Activated CD8-positive, alpha-beta T cell treated with anti-CD3 and anti-CD28 coated beads for 36 hours (primary cell): ENCODE measurements around the gene NAXD. TPM values are rescaled to one million over a fixed set of nuclear protein-coding genes. Genes with fewer than 3 reads are reported as not detected.

Source experiments
- ATAC-seq: fragments of 200-7000 bp; cut with Tn5 transposase; one replicate; pipeline ENCODE4 v1.10.0; 2021; ENCODE audit warnings: mild to moderate bottlenecking, moderate library complexity
- CTCF ChIA-PET: fragments of 350-600 bp; sonication (Branson Sonifier 250); formaldehyde crosslinking; loops from one replicate; lab custom pipeline; 2021; ENCODE audit warnings: antibody characterized with exemption; lab: Charles Lee
- POLR2A ChIA-PET: fragments of 350-600 bp; sonication (Branson Sonifier 250); formaldehyde crosslinking; loops from one replicate; lab custom pipeline; 2021; ENCODE audit warnings: antibody characterized with exemption; lab: Charles Lee
- DNase-seq: peaks from one replicate; pipeline ENCODE4 v3.0.0-alpha.2; 2020
- H3K27ac Mint-ChIP-seq: one replicate; pipeline ENCODE4 v1.8.0; 2021; ENCODE audit warnings: mild to moderate bottlenecking, mixed read lengths
- H3K27me3 Mint-ChIP-seq: one replicate; pipeline ENCODE4 v1.8.0; 2021; ENCODE audit warnings: mixed read lengths
- H3K36me3 Mint-ChIP-seq: one replicate; pipeline ENCODE4 v1.8.0; 2021; ENCODE audit warnings: low read depth, mixed read lengths
- H3K4me1 Mint-ChIP-seq: one replicate; pipeline ENCODE4 v1.8.0; 2021; ENCODE audit warnings: low read depth, mixed read lengths
- H3K4me3 Mint-ChIP-seq: one replicate; pipeline ENCODE4 v1.8.0; 2021; ENCODE audit warnings: mild to moderate bottlenecking, moderate library complexity, mixed read lengths
- H3K9me3 Mint-ChIP-seq: one replicate; pipeline ENCODE4 v1.8.0; 2021; ENCODE audit warnings: mixed read lengths
- intact Hi-C: fragments of 100-400 bp; cut with micrococcal nuclease; formaldehyde crosslinking; loops from one replicate; pipeline ENCODE4 v1.10.0; 2022
- total RNA-seq, 2 experiments: library from RNA; stranded (reverse); gene quantifications; one replicate each; pipeline ENCODE4 v1.2.3, GENCODE V29; 2021
- TF ChIP-seq, protein P1 (sequence below): fragments of 200-600 bp; IDR thresholded peaks from one replicate; pipeline ENCODE4 v1.8.0; 2022; ENCODE audit warnings: antibody characterized with exemption, mild to moderate bottlenecking

Gene NAXD
- total RNA-seq, 2 experiments from 2014 or later, result 22.7 to 24.8 TPM

DNA sequence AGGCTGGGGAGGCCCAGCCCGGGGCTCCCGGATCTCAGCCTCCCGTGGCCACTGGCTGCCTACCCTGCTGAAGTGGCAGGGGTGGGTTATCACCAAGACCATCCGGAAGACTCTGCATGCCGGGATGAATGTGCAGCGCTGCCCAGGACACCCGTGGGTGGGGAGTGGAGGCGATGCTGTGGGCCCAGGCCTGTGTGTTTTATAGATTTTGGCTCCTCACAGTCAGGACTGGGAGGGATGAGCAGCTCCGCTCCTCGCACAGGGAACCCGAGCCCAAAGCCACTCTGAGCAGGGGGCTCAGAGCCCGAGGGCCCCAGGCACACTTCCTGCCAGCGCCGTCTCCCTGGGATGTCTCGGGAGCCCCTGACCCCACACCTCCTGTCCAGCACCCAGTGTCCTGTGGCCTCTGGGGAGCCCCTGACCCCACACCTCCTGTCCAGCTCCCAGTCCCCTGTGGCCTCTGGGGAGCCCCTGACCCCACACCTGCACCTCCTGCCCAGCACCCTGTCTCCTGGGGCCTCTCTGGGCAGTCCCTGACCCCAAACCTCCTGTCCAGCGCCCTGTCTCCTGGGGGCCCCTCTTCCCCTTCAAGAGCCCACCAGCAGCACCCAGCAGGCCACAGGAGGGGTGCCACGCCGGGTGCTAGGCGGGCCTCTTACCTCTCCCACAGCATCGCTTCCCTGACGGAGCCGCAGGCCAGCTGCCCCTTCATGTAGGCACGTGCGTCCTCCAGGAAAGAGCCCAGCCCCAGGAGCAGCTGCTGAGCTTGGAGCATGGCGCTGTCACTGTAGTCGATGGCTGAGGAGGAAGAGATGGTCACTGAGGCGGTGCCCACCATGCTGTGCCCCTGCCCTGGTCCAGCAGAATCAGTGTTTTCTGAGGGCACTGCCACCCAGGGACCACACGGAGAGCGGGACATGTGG, 31.4 kb downstream of the NAXD start:
- no peaks in the 10 kb centered on the region for H3K9me3 Mint-ChIP-seq
- intact Hi-C loops, result no loop called here
- peaks cover 10% of the 10 kb centered on the region for H3K4me1 Mint-ChIP-seq
- no peak overlapping the region for H3K4me3 Mint-ChIP-seq
- DNase-seq, result no peak
- POLR2A ChIA-PET, result interaction anchor here (0.9 to 1.0 kb wide), 4 partner anchors 8 to 44 kb away, joined by 3 read pairs; no protein-coding TSS in a partner anchor
- H3K27ac Mint-ChIP-seq, result no peak overlapping the region
- TF ChIP-seq, protein P1, sequence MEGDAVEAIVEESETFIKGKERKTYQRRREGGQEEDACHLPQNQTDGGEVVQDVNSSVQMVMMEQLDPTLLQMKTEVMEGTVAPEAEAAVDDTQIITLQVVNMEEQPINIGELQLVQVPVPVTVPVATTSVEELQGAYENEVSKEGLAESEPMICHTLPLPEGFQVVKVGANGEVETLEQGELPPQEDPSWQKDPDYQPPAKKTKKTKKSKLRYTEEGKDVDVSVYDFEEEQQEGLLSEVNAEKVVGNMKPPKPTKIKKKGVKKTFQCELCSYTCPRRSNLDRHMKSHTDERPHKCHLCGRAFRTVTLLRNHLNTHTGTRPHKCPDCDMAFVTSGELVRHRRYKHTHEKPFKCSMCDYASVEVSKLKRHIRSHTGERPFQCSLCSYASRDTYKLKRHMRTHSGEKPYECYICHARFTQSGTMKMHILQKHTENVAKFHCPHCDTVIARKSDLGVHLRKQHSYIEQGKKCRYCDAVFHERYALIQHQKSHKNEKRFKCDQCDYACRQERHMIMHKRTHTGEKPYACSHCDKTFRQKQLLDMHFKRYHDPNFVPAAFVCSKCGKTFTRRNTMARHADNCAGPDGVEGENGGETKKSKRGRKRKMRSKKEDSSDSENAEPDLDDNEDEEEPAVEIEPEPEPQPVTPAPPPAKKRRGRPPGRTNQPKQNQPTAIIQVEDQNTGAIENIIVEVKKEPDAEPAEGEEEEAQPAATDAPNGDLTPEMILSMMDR, result no peak
- CTCF ChIA-PET, result interaction anchor here (1.1 to 2.2 kb wide), 4 partner anchors 34 to 174 kb away, joined by 6 to 10 read pairs (median 6); no protein-coding TSS in a partner anchor
- no peak for ATAC-seq
- no peaks in the 10 kb centered on the region for H3K27me3 Mint-ChIP-seq
- peaks cover 14% of the 10 kb centered on the region for H3K36me3 Mint-ChIP-seq

DNA sequence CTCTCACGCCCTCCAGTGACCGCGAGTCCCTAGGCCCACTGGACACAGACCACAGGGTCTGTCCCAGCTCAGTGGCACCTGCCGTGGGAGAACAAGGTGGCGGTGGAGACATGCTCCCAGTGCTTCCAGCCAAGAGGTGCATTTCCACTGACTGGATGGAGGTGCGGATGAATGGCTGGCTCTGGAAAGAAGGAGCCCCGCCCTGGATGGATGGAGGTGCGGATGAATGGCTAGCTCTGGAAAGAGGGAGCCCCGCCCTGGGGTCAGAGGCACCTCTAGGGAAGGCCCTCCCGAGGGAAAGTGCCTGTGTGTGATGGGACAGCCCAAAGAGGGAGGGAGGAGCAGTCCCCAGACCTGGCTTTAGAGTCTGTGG, 32.0 kb downstream of the NAXD start:
- POLR2A ChIA-PET, result interaction anchor here (0.6 to 0.9 kb wide), 2 partner anchors 9 to 208 kb away, joined by 3 to 4 read pairs; no protein-coding TSS in a partner anchor
- H3K9me3 Mint-ChIP-seq, result no peaks in the 10 kb centered on the region

DNA sequence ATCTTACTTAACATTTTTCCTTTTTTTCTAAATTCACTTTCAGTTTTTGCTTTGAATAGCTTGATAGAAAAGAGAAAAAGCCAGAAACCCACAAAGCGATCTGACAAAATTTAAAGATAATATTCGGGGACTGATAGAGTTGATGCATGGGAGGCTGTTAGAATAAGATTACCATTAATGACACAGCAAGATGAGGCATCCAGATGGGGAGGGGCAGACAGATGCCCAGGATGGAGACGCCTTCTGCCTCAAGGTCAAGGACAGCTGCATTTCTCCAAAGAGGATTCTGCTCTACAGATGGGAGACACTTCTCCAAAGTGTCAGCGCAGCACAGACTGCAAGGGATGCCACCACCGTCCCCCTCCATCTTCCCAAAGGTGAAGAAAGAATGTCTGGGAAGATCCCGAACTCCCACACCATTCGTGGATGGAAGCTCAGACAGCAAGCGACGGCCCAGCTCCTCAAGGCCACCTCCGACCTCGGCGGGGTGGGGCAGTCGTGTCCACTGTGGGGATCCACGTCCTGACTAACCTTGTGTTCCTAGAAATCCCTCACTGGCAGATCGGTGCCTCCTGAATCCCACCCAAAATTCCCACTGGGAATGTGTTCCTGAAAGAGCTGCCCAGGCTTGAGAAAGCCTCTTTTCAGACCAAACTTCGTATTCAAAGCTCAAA, 32.9 kb downstream of the NAXD start:
- no peak overlapping the region for H3K27ac Mint-ChIP-seq
- peaks cover 11% of the 10 kb centered on the region for H3K4me1 Mint-ChIP-seq
- no peaks in the 10 kb centered on the region for H3K27me3 Mint-ChIP-seq
- H3K36me3 Mint-ChIP-seq, result peaks cover 11% of the 10 kb centered on the region
- no peaks in the 10 kb centered on the region for H3K9me3 Mint-ChIP-seq
- no peak overlapping the region for H3K4me3 Mint-ChIP-seq
- POLR2A ChIA-PET, result interaction anchor here (0.6 to 1.0 kb wide), 5 partner anchors 8 to 207 kb away, joined by 3 to 4 read pairs (median 3); no protein-coding TSS in a partner anchor
- CTCF ChIA-PET, result interaction anchor here (1.7 to 1.8 kb wide), 2 partner anchors 55 to 170 kb away, joined by 5 to 6 read pairs; no protein-coding TSS in a partner anchor
- ATAC-seq (no peak), DNase-seq (no peak)
- TF ChIP-seq, protein P1, result no peak
- intact Hi-C loops, result no loop called here

More for the DNA sequence above, 32.0 kb downstream of the NAXD start:
- Mint-ChIP-seq H3K36me3 (peaks cover 14% of the 10 kb centered on the region), H3K27me3 (no peaks in the 10 kb centered on the region), H3K4me1 (peaks cover 10% of the 10 kb centered on the region), H3K4me3 (no peak overlapping the region), H3K27ac (no peak overlapping the region)
- no peak for DNase-seq
- no peak for ATAC-seq
- intact Hi-C loops, result no loop called here
- CTCF ChIA-PET, result interaction anchor here (1.7 to 1.8 kb wide), 2 partner anchors 54 to 171 kb away, joined by 5 to 6 read pairs; no protein-coding TSS in a partner anchor
- TF ChIP-seq, protein P1, result no peak

DNA sequence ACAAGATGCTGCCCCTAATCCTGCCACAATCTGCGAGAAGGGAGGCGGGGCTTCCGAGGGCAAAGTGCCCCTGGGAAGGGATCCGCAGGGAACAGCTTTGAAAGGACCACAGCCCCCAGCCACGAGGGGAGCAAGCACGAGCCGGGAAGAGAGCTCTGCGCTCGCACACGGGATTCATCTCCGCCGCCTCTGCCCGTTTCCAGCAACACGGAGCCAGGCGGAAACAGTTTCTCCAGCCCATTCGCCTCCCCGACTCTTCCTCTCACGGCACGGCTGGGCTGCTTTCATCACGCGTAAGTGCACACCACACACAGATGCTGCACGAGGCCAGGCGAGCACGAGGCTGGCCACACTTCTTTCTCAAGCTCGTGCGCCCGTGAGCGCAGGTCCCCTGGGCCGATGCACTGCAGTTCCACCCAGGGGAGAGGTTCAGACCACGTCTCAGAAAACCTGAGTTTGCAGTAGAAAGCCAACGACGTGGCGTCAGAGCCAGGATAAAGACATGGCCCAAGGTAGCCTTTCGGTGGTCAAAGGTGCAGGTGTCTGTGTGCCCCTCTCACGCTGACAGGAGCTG, 33.6 kb downstream of the NAXD start:
- H3K36me3 Mint-ChIP-seq, result peaks cover 10% of the 10 kb centered on the region
- intact Hi-C loops, result no loop called here
- H3K27ac Mint-ChIP-seq, result no peak overlapping the region
- H3K4me3 Mint-ChIP-seq, result no peak overlapping the region
- H3K4me1 Mint-ChIP-seq, result peaks cover 17% of the 10 kb centered on the region
- H3K9me3 Mint-ChIP-seq, result no peaks in the 10 kb centered on the region
- TF ChIP-seq, protein P1, result no peak
- POLR2A ChIA-PET, result interaction anchor here (0.8 to 1.0 kb wide), 4 partner anchors 9 to 12 kb away, joined by 3 read pairs; no protein-coding TSS in a partner anchor
- DNase-seq (no peak), ATAC-seq (no peak)
- CTCF ChIA-PET, result interaction anchor here (1.7 kb wide), 1 partner anchor 169 kb away, joined by 5 read pairs; no protein-coding TSS in a partner anchor
- H3K27me3 Mint-ChIP-seq, result no peaks in the 10 kb centered on the region
